Neuronal stem cell (in vitro differentiated cells): ENCODE data around the gene ADGRF4.

ENCODE experiments used
- DNase-seq: peaks from one replicate; pipeline ENCODE4 v3.0.0-alpha.2; 2013; ENCODE audit warnings: low spot score
- H2AFZ ChIP-seq: one replicate; pipeline ENCODE4 v1.6.1; 2013; ENCODE audit warnings: mild to moderate bottlenecking, low read length, inconsistent platforms
- H2AK5ac ChIP-seq: 2 replicates; pipeline ENCODE4 v1.6.1; 2013; ENCODE audit warnings: low read depth, mild to moderate bottlenecking, inconsistent platforms, low read length, moderate library complexity, mixed read lengths
- H2BK120ac ChIP-seq: 2 replicates; pipeline ENCODE4 v1.6.1; 2013; ENCODE audit warnings: low read depth, mild to moderate bottlenecking, inconsistent platforms, low read length, moderate library complexity, mixed read lengths
- H2BK12ac ChIP-seq: one replicate; pipeline ENCODE4 v1.6.1; 2013; ENCODE audit warnings: low read length, inconsistent platforms
- H2BK15ac ChIP-seq: 2 replicates; pipeline ENCODE4 v1.6.1; 2013; ENCODE audit warnings: mild to moderate bottlenecking, low read length, inconsistent platforms, mixed read lengths
- H2BK5ac ChIP-seq: one replicate; pipeline ENCODE4 v1.6.1; 2013; ENCODE audit warnings: inconsistent platforms, mild to moderate bottlenecking, low read length, moderate library complexity
- H3K14ac ChIP-seq: one replicate; pipeline ENCODE4 v1.6.1; 2013; ENCODE audit warnings: low read length, inconsistent platforms
- H3K18ac ChIP-seq: 2 replicates; pipeline ENCODE4 v1.6.1; 2013; ENCODE audit warnings: low read length, inconsistent platforms
- H3K23ac ChIP-seq: 2 replicates; pipeline ENCODE4 v1.6.1; 2013; ENCODE audit warnings: low read depth, mild to moderate bottlenecking, mixed read lengths, low read length, inconsistent platforms; ENCODE audit not compliant: poor library complexity
- H3K27ac ChIP-seq: replicated peaks from 3 replicates; pipeline ENCODE4 v1.5.1; 2013; ENCODE audit warnings: low read length, inconsistent platforms
- H3K27me3 ChIP-seq, 3 experiments: 2 replicates each; pipeline ENCODE4 v1.6.1; 2013; ENCODE audit warnings: low read length in 3 of 3, mild to moderate bottlenecking in 2 of 3, inconsistent platforms in 1 of 3, low read depth in 1 of 3, mixed read lengths in 1 of 3, moderate library complexity in 1 of 3; ENCODE audit not compliant: control insufficient read depth in 3 of 3, insufficient read depth in 3 of 3
- H3K36me3 ChIP-seq, 2 donors: replicated peaks in 1 of 2; 2 replicates each; pipeline ENCODE4 v1.6.1; 2013; ENCODE audit warnings: low read length in 2 of 2; ENCODE audit not compliant: control insufficient read depth in 2 of 2, insufficient read depth in 2 of 2
- H3K4ac ChIP-seq: 2 replicates; pipeline ENCODE4 v1.6.1; 2013; ENCODE audit warnings: inconsistent platforms, mild to moderate bottlenecking, low read length, moderate library complexity
- H3K4me1 ChIP-seq, 2 donors: 1 replicate in 1 of 2; 2 replicates in 1 of 2; pipeline ENCODE4 v1.6.1; 2013; ENCODE audit warnings: low read length in 2 of 2, low read depth in 1 of 2; ENCODE audit not compliant: control insufficient read depth in 2 of 2, insufficient read depth in 1 of 2
- H3K4me2 ChIP-seq: one replicate; pipeline ENCODE4 v1.6.1; 2013; ENCODE audit warnings: mild to moderate bottlenecking, low read length, inconsistent platforms; ENCODE audit not compliant: insufficient read depth, poor library complexity, severe bottlenecking
- H3K4me3 ChIP-seq, 2 donors: 2 replicates each; pipeline ENCODE4 v1.5.1; 2013; ENCODE audit warnings: low read length in 2 of 2, mild to moderate bottlenecking in 2 of 2, inconsistent platforms in 1 of 2, moderate library complexity in 1 of 2
- H3K79me1 ChIP-seq: one replicate; pipeline ENCODE4 v1.6.1; 2013; ENCODE audit warnings: low read depth, mild to moderate bottlenecking, inconsistent platforms, low read length, moderate library complexity
- H3K9ac ChIP-seq: one replicate; pipeline ENCODE4 v1.6.1; 2013; ENCODE audit warnings: mild to moderate bottlenecking, low read depth, low read length, inconsistent platforms; ENCODE audit not compliant: poor library complexity
- H3K9me3 ChIP-seq, 2 donors: replicated peaks in 1 of 2; 2 replicates each; pipeline versions ENCODE3 to v1.6.1; 2013; ENCODE audit warnings: low read length in 2 of 2, mild to moderate bottlenecking in 2 of 2, inconsistent platforms in 1 of 2, low read depth in 1 of 2, mixed read lengths in 1 of 2, moderate library complexity in 1 of 2; ENCODE audit not compliant: control insufficient read depth in 2 of 2, insufficient read depth in 1 of 2
- H4K8ac ChIP-seq: one replicate; pipeline ENCODE4 v1.6.1; 2013; ENCODE audit warnings: low read depth, mild to moderate bottlenecking, inconsistent platforms, low read length, moderate library complexity
- H4K91ac ChIP-seq: one replicate; pipeline ENCODE4 v1.6.1; 2013; ENCODE audit warnings: low read length, low read depth, mild to moderate bottlenecking, inconsistent platforms; ENCODE audit not compliant: poor library complexity
- WGBS, 2 donors: extraction: QIAGEN DNeasy Blood & Tissue Kit; methylation state at CpG; one replicate each; pipeline ENCODE4 v1.1.7; 2013; ENCODE audit warnings: missing lambda C conversion rate in 2 of 2, mixed read lengths in 1 of 2; ENCODE audit not compliant: insufficient read length in 2 of 2, insufficient replicate concordance in 1 of 2; ENCODE audit errors: extremely low coverage in 2 of 2; 5-methylcytosine and 5-hydroxymethylcytosine counted together

The ADGRF4 gene

DNA sequence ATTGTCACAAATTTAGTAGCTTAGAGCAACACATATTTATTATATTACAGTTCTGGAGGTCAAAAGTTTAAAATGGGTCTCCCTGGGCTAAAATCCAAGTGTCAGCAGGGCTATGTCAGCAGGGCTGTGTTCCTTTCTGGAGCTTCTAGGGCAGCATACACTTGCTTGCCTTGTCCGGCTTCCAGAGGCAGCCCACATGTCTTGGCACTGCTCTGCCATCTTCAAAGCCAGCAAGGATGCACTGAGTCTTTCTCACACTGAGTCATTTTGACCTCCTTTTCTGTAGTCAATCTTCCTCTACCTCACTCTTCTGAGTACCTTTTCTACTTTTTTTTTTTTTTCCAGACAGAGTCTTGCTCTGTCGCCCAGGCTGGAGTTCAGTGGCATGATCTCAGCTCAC is 39.0 kb downstream of the ADGRF4 start:
- Histone ChIP-seq H2BK15ac (no peak overlapping the region), H3K79me1 (no peaks in the 10 kb centered on the region), H4K91ac (no peak overlapping the region), H3K36me3 (no peaks in the 10 kb centered on the region), H3K23ac (no peak overlapping the region), H3K14ac (no peak overlapping the region), H3K4me1 (peaks cover 0 to 3% of the 10 kb centered on the region in 2 donors), H2AFZ (no peak overlapping the region), H2BK5ac (no peak overlapping the region), H3K4me3 (no peak overlapping the region), H2AK5ac (no peak overlapping the region), H4K8ac (no peak overlapping the region), H3K9ac (no peak overlapping the region), H3K9me3 (no peaks in the 10 kb centered on the region), H3K27ac (no peak overlapping the region), H3K27me3 (no peaks in the 10 kb centered on the region), H3K4me2 (no peak overlapping the region), H3K18ac (no peak overlapping the region), H2BK120ac (no peak overlapping the region), H2BK12ac (no peak overlapping the region), H3K4ac (no peak overlapping the region)
- WGBS, 2 donors: no CpG with 5 or more reads among the region's 2 CpGs
- no peak for DNase-seq

DNA sequence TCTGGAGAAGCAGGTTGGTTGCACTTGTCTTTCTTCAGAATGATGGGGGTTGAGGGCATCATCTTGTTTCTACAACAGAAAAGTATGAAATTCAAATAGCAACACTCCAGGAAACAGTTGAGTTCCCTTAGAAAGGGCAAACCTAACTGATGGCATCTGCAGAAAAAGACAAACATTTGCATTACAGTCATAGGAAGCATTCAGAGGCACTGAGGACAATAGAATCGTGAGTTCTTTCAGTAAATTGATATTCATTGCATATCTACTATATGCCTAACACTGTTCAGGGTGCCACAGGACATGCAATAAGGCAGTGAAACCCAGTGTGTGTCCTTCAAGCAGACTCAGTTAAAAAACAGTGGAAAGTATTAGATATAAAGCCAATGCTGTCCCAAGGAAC is 42.3 kb downstream of the ADGRF4 start:
- Histone ChIP-seq H2BK5ac (no peak overlapping the region), H3K9ac (no peak overlapping the region), H2BK12ac (no peak overlapping the region), H3K4me2 (no peak overlapping the region), H2BK120ac (no peak overlapping the region), H4K8ac (no peak overlapping the region), H3K18ac (no peak overlapping the region), H3K23ac (no peak overlapping the region), H2AFZ (no peak overlapping the region), H3K14ac (no peak overlapping the region), H2AK5ac (no peak overlapping the region), H3K79me1 (no peaks in the 10 kb centered on the region), H3K36me3 (no peaks in the 10 kb centered on the region), H3K27me3 (no peaks in the 10 kb centered on the region), H3K4me3 (no peak overlapping the region), H3K27ac (no peak overlapping the region), H3K9me3 (no peaks in the 10 kb centered on the region), H2BK15ac (no peak overlapping the region), H3K4ac (no peak overlapping the region), H4K91ac (no peak overlapping the region), H3K4me1 (no peaks in the 10 kb centered on the region)
- no peak for DNase-seq
- WGBS, 2 donors: no CpG with 5 or more reads among the region's 1 CpG

DNA sequence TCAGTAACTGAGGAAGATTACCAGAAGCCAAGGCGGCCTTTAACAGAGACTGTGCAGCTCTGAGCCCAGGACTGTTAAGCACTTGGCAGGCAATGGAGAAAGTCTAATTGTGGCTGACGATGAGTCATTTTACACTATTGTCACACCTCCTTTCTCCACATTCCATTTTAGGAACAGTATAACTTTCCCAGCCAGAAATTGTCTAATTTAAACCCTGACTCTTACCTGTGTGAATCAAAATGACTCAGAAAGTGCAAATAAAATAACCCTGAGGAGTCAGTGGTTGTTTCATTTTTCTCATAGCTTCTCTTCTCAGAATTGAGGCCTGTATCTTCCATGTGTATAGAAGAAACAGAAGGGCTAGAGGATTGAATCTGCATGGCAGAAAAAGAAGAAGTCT is 43.4 kb downstream of the ADGRF4 start:
- H3K27me3 ChIP-seq: no peaks in the 10 kb centered on the region
- no CpG with 5 or more reads among the region's 2 CpGs for WGBS, 2 donors
- no peak overlapping the region for H2AFZ ChIP-seq
- no peak overlapping the region for H3K4me2 ChIP-seq
- H4K8ac ChIP-seq: no peak overlapping the region
- H3K14ac ChIP-seq: no peak overlapping the region
- H2BK12ac ChIP-seq: no peak overlapping the region
- H3K9ac ChIP-seq: no peak overlapping the region
- H2BK120ac ChIP-seq: no peak overlapping the region
- H3K4me3 ChIP-seq: no peak overlapping the region
- no peak for DNase-seq
- no peak overlapping the region for H2BK15ac ChIP-seq
- H3K9me3 ChIP-seq: no peaks in the 10 kb centered on the region
- no peak overlapping the region for H3K27ac ChIP-seq
- no peak overlapping the region for H3K4ac ChIP-seq
- no peaks in the 10 kb centered on the region for H3K36me3 ChIP-seq
- H2BK5ac ChIP-seq: no peak overlapping the region
- no peaks in the 10 kb centered on the region for H3K4me1 ChIP-seq
- no peaks in the 10 kb centered on the region for H3K79me1 ChIP-seq
- H4K91ac ChIP-seq: no peak overlapping the region
- no peak overlapping the region for H3K23ac ChIP-seq
- no peak overlapping the region for H2AK5ac ChIP-seq
- H3K18ac ChIP-seq: no peak overlapping the region

DNA sequence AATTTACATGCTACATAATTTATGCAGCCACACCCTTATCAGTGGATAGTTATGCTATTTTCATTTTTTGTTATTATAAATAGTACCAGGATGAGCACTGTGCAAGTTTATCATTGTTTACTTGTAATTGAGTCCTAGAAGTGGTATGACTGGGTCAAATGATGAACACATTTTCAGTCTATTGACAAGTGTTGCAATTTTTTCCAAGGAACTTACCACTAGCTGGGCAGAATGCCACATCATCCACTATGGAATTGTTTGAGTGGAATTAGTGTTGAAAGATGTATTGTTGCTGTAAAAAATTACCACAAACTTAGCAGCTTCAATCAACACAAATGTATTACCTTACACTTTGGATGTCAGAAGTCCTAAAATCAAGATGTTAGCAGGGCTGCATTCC is 45.4 kb downstream of the ADGRF4 start:
- H3K9me3 ChIP-seq: no peaks in the 10 kb centered on the region
- H3K27me3 ChIP-seq: no peaks in the 10 kb centered on the region
- H3K4me3 ChIP-seq: no peak overlapping the region
- no peaks in the 10 kb centered on the region for H3K4me1 ChIP-seq
- no peak overlapping the region for H2AK5ac ChIP-seq
- DNase-seq: no peak
- H3K36me3 ChIP-seq: no peaks in the 10 kb centered on the region
- H2AFZ ChIP-seq: no peak overlapping the region
- H3K79me1 ChIP-seq: no peaks in the 10 kb centered on the region
- H2BK5ac ChIP-seq: no peak overlapping the region
- no peak overlapping the region for H3K23ac ChIP-seq
- H3K9ac ChIP-seq: no peak overlapping the region
- no peak overlapping the region for H3K4me2 ChIP-seq
- H4K91ac ChIP-seq: no peak overlapping the region
- H2BK12ac ChIP-seq: no peak overlapping the region
- no peak overlapping the region for H3K14ac ChIP-seq
- H3K18ac ChIP-seq: no peak overlapping the region
- H2BK120ac ChIP-seq: no peak overlapping the region
- H4K8ac ChIP-seq: no peak overlapping the region
- H3K27ac ChIP-seq: no peak overlapping the region
- no peak overlapping the region for H2BK15ac ChIP-seq
- no peak overlapping the region for H3K4ac ChIP-seq
